ENCODE results near the gene MEIOC.

MEIOC gene

DNA sequence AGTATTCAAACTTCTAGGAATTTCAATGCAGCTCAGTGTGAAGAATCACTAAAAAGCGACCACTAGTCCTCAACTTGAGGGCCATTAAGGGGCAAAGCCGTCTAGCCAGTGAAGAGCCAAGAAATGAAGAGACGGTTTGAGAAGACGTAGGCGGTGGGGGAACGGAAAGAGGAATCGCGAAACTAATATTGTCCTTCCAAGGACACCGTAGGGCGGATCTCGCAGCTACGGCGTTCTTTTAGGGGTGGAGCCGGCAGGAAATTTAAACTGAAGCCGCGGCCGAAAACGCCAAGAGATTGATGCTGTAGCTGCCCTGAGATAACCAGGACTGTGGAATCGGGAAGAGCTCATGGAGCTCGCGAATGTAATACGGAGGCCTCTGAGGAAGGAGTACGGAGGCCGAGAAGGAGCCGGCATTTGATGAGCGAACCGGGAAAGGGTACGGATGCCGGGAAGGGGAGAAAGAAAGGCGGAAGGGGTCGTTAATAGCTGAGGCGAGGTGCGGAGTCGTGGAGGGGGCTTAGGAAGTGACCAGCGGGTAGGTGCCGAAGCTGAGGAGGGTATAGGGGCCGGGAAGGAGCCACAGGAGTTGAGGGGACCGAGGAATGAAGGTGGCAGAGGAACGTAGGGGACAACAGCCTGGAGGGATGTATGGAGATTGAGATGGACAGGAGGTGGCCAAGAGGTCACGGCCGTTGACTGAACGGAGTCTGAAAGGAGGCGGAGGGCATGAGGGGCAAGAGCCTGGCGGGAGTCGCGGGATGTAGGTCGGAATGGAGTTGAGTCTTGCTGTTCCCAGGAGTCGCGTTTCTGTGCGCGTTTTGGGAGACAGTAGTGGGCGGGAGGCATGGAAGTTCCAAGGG, 52.4 kb downstream of the MEIOC start, which contains the start of gene DBF4B:
TSS of gene DBF4B (plus strand) at position 265 of the 863 bp plus-strand sequence. CDS start at position 421, 156 bp downstream.
- peaks cover 2% of the 10 kb centered on the region; the same call in 1 of the 2 replicates for H3K36me3 ChIP-seq (ENCODE audit: insufficient read depth, low read length)
- no peaks in the 10 kb centered on the region for H3K9me3 ChIP-seq (ENCODE audit: low read depth, low read length)
- DNase-seq (ENCODE audit: low read depth, low spot score), result peak; percentile 72
- H3K9ac ChIP-seq (ENCODE audit: insufficient read length), result peak within 1 kb of the TSS; percentile 87
- no peak for TF ChIP-seq EZH2 (IDR thresholded peaks at IDR 0.05)
- TF ChIP-seq POLR2AphosphoS5 (IDR thresholded peaks at IDR 0.05; ENCODE audit: borderline replicate concordance, low read depth, low read length), result peak; percentile 86
- peak; percentile 26 for TF ChIP-seq FOXP2 (optimal IDR thresholded peaks at IDR 0.05; ENCODE audit: control extremely low read depth, extremely low read length, insufficient read depth)
- H3K4me3 ChIP-seq, result peak within 1 kb of the TSS; percentile 80
- peak within 1 kb of the TSS; percentile 71 for H3K27ac ChIP-seq

GRCh38 chr17:44719444-44719843, 63.2 kb downstream of the MEIOC start:
- peaks cover 31% of the 10 kb centered on the region for H3K36me3 ChIP-seq (ENCODE audit: insufficient read depth, low read length)
- H3K9ac ChIP-seq (ENCODE audit: insufficient read length), result no peak overlapping the region
- no peaks in the 10 kb centered on the region; the same call in 1 of the 2 replicates for H3K9me3 ChIP-seq (ENCODE audit: low read depth, low read length)
- no peak overlapping the region for H3K27ac ChIP-seq
- no peak overlapping the region for H3K4me3 ChIP-seq
- no peak for TF ChIP-seq FOXP2 (optimal IDR thresholded peaks at IDR 0.05; ENCODE audit: control extremely low read depth, extremely low read length, insufficient read depth)
- no peak for DNase-seq (ENCODE audit: low read depth, low spot score)

- H3K27ac ChIP-seq, result no peak overlapping the region
- TF ChIP-seq POLR2AphosphoS5 (IDR thresholded peaks at IDR 0.05; ENCODE audit: borderline replicate concordance, low read depth, low read length) (no peak), FOXP2 (optimal IDR thresholded peaks at IDR 0.05; ENCODE audit: control extremely low read depth, extremely low read length, insufficient read depth) (no peak), EZH2 (IDR thresholded peaks at IDR 0.05) (no peak)
- no peak overlapping the region for H3K9ac ChIP-seq (ENCODE audit: insufficient read length)
- H3K9me3 ChIP-seq (ENCODE audit: low read depth, low read length), result no peaks in the 10 kb centered on the region; the same call in 1 of the 2 replicates
- DNase-seq (ENCODE audit: low read depth, low spot score), result no peak
- H3K36me3 ChIP-seq (ENCODE audit: insufficient read depth, low read length), result peaks cover 31% of the 10 kb centered on the region
- no peak overlapping the region for H3K4me3 ChIP-seq
These were observed 66.0 kb downstream of the MEIOC start for GRCh38 chr17:44722254-44722653.
